SKM-1 treated with dmso at 0.1 percent for 144 hours (cell line): ENCODE results near the gene ALCAM.
"Not testable (repeated sequence)": the region's sequence is repeated elsewhere in the genome, so short reads cannot be mapped to it uniquely, and the experiment has no call there.

ENCODE experiments used
- DNase-seq: peaks from one replicate; lab custom pipeline; 2025; ENCODE audit not compliant: unreplicated experiment; lab: John Stamatoyannopoulos, UW

The ALCAM gene

DNA sequence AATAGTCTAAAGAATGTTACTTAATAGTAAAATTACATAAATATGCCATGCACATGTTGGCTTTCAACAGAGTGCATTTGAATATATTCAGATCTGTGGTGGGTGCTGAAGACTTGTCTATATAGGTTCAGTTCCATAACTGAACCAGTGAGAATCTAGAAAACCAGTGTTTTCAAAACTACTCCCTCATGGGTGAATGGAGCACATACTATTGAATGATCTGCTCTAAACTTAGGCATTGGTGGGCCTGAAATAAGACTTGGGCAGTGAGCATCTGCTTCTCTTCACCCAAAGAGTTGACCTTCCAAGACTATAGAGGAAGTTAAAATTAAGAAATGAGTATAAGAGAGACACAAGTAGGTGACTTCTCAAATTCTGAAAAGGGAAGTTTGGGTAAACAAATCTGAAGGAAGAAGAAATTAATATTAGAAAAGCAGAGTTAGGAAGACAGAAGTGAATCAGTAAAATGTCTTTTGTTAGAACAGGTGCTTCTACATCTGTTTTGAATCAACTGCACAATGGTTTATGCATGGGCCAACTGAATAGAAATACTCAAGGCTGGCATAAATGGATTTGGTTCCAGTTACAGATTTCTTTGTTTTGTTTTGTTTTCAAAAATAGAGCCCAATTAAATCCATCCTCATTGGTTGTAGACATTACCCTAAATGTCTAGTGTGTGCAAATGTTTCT lies 19.3 kb downstream of the ALCAM start:
- peak; percentile 71 for DNase-seq

- no peak for DNase-seq
These were observed 20.5 kb downstream of the ALCAM start for GRCh38 chr3:105387122-105387751.

GRCh38 chr3:105388176-105388575 lies 21.5 kb downstream of the ALCAM start:
- DNase-seq: peak; percentile 39

DNA sequence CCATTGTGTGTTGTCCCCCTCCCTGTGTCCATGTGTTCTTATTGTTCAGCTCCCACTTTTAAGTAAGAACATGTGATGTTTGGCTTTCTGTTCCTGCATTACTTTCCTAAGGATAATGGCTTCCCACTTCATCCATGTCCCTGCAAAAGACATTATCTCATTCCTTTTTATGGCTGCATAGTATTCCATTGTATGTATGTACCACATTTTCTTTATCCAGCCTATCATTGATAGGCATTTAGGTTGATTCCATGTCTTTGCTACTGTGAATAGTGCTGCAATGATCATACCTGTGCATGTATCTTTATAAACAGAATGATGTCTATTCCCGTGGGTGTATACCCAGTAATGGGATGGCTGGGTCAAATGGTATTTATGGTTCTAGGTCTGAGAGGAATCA lies 23.1 kb downstream of the ALCAM start:
- not testable (repeated sequence) for DNase-seq

DNA sequence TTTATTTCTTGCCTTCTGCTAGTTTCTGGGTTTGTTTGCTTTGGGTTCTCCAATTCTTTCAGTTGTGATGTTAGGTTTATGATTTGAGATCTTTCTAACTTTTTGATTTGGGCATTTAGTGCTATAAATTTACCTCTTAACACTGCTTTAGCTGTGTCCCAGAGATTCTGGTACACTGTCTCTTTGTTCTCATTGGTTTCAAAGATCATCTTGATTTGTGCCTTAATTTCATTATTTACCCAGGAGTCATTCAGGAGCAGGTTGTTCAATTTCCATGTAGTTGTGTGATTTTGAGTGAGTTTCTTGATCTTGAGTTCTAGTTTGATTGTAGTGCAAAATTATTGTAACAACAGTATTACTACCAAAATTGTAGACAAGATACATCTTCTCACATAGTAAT lies 25.9 kb downstream of the ALCAM start:
- DNase-seq: not testable (repeated sequence)

GRCh38 chr3:105394177-105394576 lies 27.5 kb downstream of the ALCAM start:
- no peak for DNase-seq

DNA sequence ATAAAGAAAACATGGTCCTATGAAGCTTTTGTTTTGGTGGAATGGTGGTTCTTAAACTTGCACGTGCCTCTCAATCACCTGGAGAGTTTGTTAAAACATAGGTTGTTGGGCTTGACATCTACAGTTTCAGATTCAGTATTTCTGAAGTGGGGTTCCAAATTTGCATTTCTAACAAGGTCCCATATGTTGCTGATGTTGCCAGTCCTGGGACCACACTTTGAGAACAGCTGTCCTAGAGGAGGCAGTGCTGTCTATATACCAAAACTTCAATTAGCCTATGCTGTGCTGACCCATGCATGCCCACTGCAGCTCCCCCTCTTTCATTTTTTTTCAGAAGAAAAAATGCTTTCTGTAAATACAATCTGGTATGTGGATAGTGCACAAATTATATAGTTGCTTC lies 31.3 kb downstream of the ALCAM start:
- DNase-seq: no peak

- DNase-seq: no peak
These were observed 31.7 kb downstream of the ALCAM start for GRCh38 chr3:105398437-105398836.

DNA sequence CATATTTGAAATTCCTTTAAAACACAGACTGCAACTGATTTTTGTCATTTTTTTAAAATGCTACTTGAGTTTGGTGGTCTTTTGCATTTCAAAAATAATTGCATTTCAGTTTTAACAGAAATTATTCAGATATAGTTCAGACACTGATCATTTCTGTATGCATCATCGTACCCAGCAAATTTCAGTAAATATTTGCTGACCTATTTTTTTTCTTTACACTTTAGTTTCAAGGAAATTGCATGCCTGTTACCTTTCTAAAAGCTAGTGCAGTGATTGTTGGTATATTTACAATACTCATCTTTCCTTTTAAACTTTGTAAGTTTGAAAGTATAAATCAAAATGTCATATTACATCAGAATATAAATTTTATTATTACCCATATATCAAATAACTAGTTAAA lies 32.4 kb downstream of the ALCAM start:
- no peak for DNase-seq

GRCh38 chr3:105399611-105400010 lies 32.9 kb downstream of the ALCAM start:
- no peak for DNase-seq

DNA sequence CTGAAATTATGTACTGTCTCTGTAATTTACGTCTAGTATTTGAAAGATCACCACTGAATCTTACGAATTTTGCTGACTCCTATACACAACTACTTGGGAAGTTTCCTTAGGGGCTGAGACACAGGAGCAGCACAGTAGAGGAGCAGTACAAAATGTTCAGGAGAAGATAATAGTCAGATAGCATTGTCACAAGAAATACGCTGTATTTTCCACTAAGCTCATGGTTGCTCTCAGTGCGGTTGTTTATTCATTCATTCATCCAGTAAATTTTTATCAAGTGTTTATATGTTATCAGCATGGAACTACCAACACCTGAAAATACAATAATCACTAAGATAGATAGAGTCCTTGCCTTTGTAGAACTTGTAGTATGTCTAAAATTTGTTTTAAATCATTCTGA lies 34.5 kb downstream of the ALCAM start:
- DNase-seq: no peak

GRCh38 chr3:105401691-105402149 lies 35.0 kb downstream of the ALCAM start:
- DNase-seq: no peak

DNA sequence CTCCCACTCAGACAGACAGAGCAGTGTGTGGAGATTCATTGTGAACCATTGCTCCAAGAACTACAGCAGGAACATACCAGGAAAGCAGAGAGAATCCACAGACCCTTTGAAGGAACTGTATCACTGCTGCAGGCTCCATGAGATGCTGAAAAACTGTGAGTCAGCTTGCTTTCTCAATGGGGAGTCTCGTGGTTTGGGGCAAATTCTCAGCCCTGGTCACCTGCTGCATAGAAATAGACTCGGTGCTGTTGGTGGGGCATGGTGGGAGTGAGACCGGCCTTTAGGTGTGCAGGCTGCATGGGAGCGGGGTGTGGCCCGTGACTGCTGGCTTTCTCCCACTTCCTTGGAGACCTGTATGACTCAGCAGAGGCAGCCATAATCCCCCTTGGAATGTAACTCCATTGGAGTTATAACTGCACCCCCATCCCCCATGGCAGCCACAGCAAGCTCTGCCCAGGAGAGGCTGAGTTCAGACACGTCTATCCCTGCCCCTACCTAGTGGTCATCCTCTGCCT lies 35.6 kb downstream of the ALCAM start:
- no peak for DNase-seq

DNA sequence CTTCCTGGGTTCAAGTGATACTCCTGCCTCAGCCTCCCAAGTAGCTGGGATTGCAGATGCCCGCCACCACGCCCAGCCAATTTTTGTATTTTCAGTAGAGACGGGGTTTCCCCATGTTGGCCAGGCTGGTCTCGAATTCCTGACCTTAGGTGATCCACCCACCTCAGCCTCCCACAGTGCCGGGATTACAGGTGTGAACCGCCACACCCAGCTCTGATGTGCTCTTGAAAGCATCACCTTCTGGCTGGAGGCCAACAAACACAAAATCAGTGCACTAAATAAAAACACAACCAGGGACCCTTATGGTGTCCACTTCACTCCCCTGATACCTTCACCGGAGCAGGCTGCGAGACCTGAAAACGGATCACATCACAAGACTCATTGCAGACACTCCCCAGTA lies 36.3 kb downstream of the ALCAM start:
- not testable (repeated sequence) for DNase-seq

DNA sequence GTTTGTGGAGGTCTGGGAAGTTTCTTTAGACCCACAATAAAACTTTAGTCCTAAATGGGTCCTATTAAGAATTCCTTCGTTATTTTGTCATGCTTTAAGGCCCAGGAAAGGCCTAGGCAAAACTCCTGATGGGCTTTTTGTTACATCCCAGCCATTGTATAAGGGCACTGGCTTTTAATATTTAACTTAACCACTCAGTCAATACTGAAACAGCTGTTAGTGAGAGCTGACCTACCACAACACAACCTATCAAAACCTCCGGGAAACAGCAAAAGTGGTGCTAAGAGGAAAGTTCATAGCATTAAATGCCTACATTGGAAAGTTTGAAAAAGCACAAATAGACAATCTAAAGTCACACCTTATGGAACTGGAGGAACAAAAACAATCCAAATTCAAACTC lies 39.6 kb downstream of the ALCAM start:
- no peak for DNase-seq

DNA sequence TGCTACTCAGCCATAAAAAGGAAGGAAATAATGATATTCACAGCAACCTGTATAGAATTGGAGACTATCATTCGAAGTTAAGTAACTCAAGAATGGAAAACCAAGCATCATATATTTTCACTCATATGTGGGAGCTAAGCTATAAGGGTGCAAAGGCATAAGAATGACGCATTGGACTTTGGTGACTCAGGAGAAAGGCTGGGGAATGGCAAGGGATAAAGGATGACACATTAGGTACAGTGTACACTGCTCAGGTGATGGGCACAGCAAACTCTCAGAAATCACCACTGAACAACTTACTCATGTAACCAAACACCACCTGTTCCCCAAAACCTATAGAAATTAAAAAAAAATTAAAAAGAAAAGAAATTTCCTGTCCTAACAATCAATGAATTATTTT lies 42.7 kb downstream of the ALCAM start:
- no peak for DNase-seq

- DNase-seq: no peak
These were observed 46.7 kb downstream of the ALCAM start for GRCh38 chr3:105413343-105413887.

DNA sequence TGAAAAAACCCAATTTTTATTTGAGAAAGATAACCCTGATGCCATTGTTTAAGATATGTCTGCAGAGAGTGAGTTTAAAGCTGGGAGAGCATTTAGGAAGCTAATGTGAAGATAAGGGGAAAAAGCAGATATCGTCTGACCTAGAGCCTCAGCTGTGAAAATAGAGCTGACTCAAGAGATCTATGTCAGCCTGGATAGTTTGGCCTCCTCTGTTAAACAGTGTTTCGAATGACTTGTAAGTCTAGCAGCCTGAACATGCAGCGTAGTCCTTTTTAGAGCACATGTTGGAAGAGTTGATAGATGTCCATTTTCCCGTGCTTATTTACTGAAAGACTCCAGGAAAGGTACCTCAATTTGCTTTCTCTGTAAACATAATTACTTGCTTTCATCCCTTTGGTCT lies 48.1 kb downstream of the ALCAM start:
- no peak for DNase-seq

DNA sequence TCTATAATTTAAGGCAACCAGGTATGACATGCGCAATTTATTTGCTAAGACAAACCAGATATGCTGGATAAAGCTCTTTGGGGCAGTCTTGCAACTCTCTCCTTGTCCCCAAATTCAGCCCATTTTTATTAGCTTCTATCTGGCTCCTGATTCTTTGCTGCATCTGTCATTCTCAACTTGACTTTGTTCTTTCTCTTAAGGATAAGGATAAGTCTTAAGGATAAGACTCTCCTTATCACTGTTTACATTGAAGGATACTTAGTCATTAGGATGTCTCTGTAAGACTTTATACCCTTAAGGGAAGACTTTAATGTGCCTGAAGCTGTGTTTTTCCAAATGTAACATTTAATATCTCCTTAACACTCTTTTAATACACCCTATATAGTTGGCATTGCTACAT lies 49.2 kb downstream of the ALCAM start:
- DNase-seq: no peak

- no peak for DNase-seq
These were observed 51.0 kb downstream of the ALCAM start for GRCh38 chr3:105417525-105418289.

DNA sequence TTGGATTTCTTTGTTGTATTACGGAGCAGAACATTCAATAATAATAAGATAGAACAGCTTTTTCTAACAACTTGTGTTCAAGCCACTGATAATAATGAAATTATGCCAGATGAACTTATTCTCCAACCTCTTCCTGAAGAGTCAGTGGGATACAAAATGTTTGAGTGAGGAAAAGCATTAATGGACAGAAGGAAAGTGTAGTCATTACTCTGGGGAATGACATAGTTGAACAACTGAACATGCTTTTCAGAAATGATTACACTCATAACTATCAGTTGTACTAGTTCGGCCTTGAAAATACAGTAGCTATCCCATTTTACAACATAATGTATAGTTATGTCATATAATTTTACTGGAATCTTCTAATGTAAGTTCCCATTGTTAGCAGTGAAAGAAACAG lies 55.9 kb downstream of the ALCAM start:
- no peak for DNase-seq

- DNase-seq: no peak
These were observed 56.7 kb downstream of the ALCAM start for GRCh38 chr3:105423397-105423796.
